ENCODE data around the gene DZIP1L.

DNA sequence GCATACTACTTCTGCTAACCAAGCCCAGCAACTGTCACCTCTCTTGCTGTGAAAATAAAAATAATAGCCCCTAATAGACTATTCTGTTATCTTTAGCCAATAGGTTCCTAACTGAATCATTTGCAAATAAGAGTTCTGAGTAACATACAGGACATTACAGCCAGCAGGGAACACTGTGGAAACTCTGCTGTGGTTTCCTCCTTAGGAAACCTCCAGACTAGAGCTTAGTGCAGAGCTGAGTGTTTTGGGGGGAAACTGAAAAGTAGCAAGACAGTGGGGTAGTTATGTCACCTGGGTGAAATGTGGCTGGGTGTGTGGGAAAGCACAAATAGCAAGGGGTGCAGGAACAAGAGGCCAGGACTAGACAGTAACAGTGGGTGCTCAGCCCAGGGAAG lies 32.4 kb downstream of the DZIP1L start:
- TF ChIP-seq POLR2AphosphoS5 (IDR thresholded peaks at IDR 0.05) (no peak), POLR2A (IDR thresholded peaks at IDR 0.05) (no peak), CTCF (IDR thresholded peaks at IDR 0.05) (no peak)

Measured in prostate gland (tissue), 2 donors.